ENCODE measurements around the gene CNTNAP2.

GRCh38 chr7:147651601-147652000 lies 1535.0 kb downstream of the CNTNAP2 start:
- TF ChIP-seq, protein P1, sequence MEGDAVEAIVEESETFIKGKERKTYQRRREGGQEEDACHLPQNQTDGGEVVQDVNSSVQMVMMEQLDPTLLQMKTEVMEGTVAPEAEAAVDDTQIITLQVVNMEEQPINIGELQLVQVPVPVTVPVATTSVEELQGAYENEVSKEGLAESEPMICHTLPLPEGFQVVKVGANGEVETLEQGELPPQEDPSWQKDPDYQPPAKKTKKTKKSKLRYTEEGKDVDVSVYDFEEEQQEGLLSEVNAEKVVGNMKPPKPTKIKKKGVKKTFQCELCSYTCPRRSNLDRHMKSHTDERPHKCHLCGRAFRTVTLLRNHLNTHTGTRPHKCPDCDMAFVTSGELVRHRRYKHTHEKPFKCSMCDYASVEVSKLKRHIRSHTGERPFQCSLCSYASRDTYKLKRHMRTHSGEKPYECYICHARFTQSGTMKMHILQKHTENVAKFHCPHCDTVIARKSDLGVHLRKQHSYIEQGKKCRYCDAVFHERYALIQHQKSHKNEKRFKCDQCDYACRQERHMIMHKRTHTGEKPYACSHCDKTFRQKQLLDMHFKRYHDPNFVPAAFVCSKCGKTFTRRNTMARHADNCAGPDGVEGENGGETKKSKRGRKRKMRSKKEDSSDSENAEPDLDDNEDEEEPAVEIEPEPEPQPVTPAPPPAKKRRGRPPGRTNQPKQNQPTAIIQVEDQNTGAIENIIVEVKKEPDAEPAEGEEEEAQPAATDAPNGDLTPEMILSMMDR (IDR thresholded peaks at IDR 0.05) = no peak
- TF ChIP-seq POLR2A (IDR thresholded peaks at IDR 0.05) (no peak), EP300 (IDR thresholded peaks at IDR 0.05) (no peak)
